HepG2 (cell line): ENCODE data around the gene CTDSP2. TPM values are rescaled to one million over a fixed set of nuclear protein-coding genes. Genes with fewer than 3 reads are reported as not detected.

ENCODE experiments used
- EP300 ChIP-seq, 3 experiments: sonication (generic) in 1 of 3; formaldehyde crosslinking in 1 of 3; IDR thresholded peaks; 2 replicates each; pipeline versions ENCODE4 v1.5.1 to v1.6.1; 2011 to 2020; ENCODE audit warnings: low read depth in 2 of 3, low read length in 2 of 3, borderline replicate concordance in 1 of 3, improper control_type of control experiment in 1 of 3, mild to moderate bottlenecking in 1 of 3, missing genetic modification reagents in 1 of 3, moderate library complexity in 1 of 3
- GABPA ChIP-seq, 2 experiments: IDR thresholded peaks; 2 replicates each; pipeline ENCODE4 v1.6.1; 2011 to 2016; ENCODE audit warnings: low read depth in 2 of 2, low read length in 1 of 2, missing biosample characterization in 1 of 2, missing genetic modification characterization in 1 of 2
- HOXD1 ChIP-seq: sonication (generic); formaldehyde crosslinking; IDR thresholded peaks from 2 replicates; pipeline ENCODE4 v1.5.0; 2020; ENCODE audit warnings: missing genetic modification reagents
- MTA3 ChIP-seq: sonication (generic); formaldehyde crosslinking; IDR thresholded peaks from 2 replicates; pipeline ENCODE4 v1.4.0; 2020; ENCODE audit warnings: missing genetic modification reagents
- NFIB ChIP-seq: sonication (generic); formaldehyde crosslinking; IDR thresholded peaks from 2 replicates; pipeline ENCODE4 v1.9.0; 2021; ENCODE audit warnings: missing genetic modification reagents, mild to moderate bottlenecking, borderline replicate concordance
- NFKB2 ChIP-seq: sonication (generic); formaldehyde crosslinking; IDR thresholded peaks from 2 replicates; pipeline ENCODE4 v1.4.0; 2020; ENCODE audit warnings: missing genetic modification reagents, borderline replicate concordance
- PLRG1 ChIP-seq: fragments of 450-650 bp; conservative IDR thresholded peaks from 2 replicates; pipeline ENCODE4 v1.6.1; 2016
- POLR2A ChIP-seq, 2 experiments: IDR thresholded peaks; 2 replicates each; pipeline ENCODE4 v1.6.1; 2011; ENCODE audit warnings: low read depth in 2 of 2, low read length in 2 of 2, mild to moderate bottlenecking in 1 of 2, moderate library complexity in 1 of 2; ENCODE audit not compliant: insufficient read depth in 1 of 2
- REXO4 ChIP-seq: sonication (generic); formaldehyde crosslinking; IDR thresholded peaks from 2 replicates; pipeline ENCODE4 v1.8.0; 2022; ENCODE audit warnings: missing genetic modification reagents, mild to moderate bottlenecking, borderline replicate concordance
- SP1 ChIP-seq, 2 experiments: fragments of 450-650 bp in 1 of 2; sonication (generic) in 1 of 2; formaldehyde crosslinking in 1 of 2; IDR thresholded peaks; 2 replicates each; pipeline versions ENCODE4 v1.4.0 to v1.6.1; 2016 to 2020; ENCODE audit warnings: missing genetic modification reagents in 1 of 2
- TCF12 ChIP-seq, 2 experiments: fragments of 450-650 bp in 1 of 2; sonication (generic) in 1 of 2; formaldehyde crosslinking in 1 of 2; IDR thresholded peaks; 2 replicates each; pipeline versions ENCODE4 v1.6.1 to v1.8.0; 2017 to 2022; ENCODE audit warnings: antibody characterized with exemption in 1 of 2, mild to moderate bottlenecking in 1 of 2, missing genetic modification reagents in 1 of 2, moderate library complexity in 1 of 2
- YEATS4 ChIP-seq: sonication (generic); formaldehyde crosslinking; IDR thresholded peaks from 2 replicates; pipeline ENCODE4 v1.4.0; 2020; ENCODE audit warnings: missing genetic modification reagents, borderline replicate concordance
- ZBTB38 ChIP-seq: sonication (generic); formaldehyde crosslinking; IDR thresholded peaks from 2 replicates; pipeline ENCODE4 v1.5.1; 2020; ENCODE audit warnings: mild to moderate bottlenecking, missing genetic modification reagents
- ZC3H13 ChIP-seq: sonication (generic); formaldehyde crosslinking; IDR thresholded peaks from 2 replicates; pipeline ENCODE4 v1.8.1; 2023; ENCODE audit warnings: mild to moderate bottlenecking, missing genetic modification reagents, moderate library complexity
- ZFP37 ChIP-seq: sonication (generic); formaldehyde crosslinking; IDR thresholded peaks from 2 replicates; pipeline ENCODE4 v1.4.0; 2020; ENCODE audit warnings: missing genetic modification reagents, borderline replicate concordance
- ZFX ChIP-seq: sonication (generic); formaldehyde crosslinking; IDR thresholded peaks from 2 replicates; pipeline ENCODE4 v1.4.0; 2020; ENCODE audit warnings: mild to moderate bottlenecking, low read depth, missing genetic modification reagents, moderate library complexity
- ZMYM2 ChIP-seq: sonication (generic); formaldehyde crosslinking; IDR thresholded peaks from 2 replicates; pipeline ENCODE4 v1.8.0; 2022; ENCODE audit warnings: mild to moderate bottlenecking, missing genetic modification reagents
- ZNF253 ChIP-seq: sonication (generic); formaldehyde crosslinking; IDR thresholded peaks from 2 replicates; pipeline ENCODE4 v1.8.0; 2022; ENCODE audit warnings: mild to moderate bottlenecking, missing genetic modification reagents, borderline replicate concordance
- ZNF292 ChIP-seq: sonication (generic); formaldehyde crosslinking; IDR thresholded peaks from 2 replicates; pipeline ENCODE4 v1.8.1; 2022; ENCODE audit warnings: mild to moderate bottlenecking, low read depth, missing genetic modification reagents, borderline replicate concordance
- ZNF589 ChIP-seq: sonication (generic); formaldehyde crosslinking; conservative IDR thresholded peaks from 2 replicates; pipeline ENCODE4 v1.8.0; 2022; ENCODE audit warnings: mild to moderate bottlenecking, moderate library complexity, missing genetic modification reagents
- ZNF605 ChIP-seq: sonication (generic); formaldehyde crosslinking; IDR thresholded peaks from 2 replicates; pipeline ENCODE4 v1.8.0; 2022; ENCODE audit warnings: mild to moderate bottlenecking, missing genetic modification reagents
- ZNF850 ChIP-seq: sonication (generic); formaldehyde crosslinking; conservative IDR thresholded peaks from 2 replicates; pipeline ENCODE4 v1.9.0; 2021; ENCODE audit warnings: mild to moderate bottlenecking, missing genetic modification reagents
- polyA plus RNA-seq, 8 experiments: library from polyadenylated mRNA; depleted of rRNA in 3 of 8; stranded (reverse) in 7 of 8; unstranded in 1 of 8; fragments of >200 nt; fragmentation: Illumina TruSeq in 4 of 8; extraction: Trizol in 4 of 8; gene quantifications; 2 replicates each; pipeline versions ENCODE4 v1.2.1 to v1.2.3, GENCODE V29; 2011 to 2016; ENCODE audit warnings: low read depth in 4 of 8, missing spikeins in 1 of 8, mixed read lengths in 1 of 8; ENCODE audit not compliant: insufficient read depth in 1 of 8
- total RNA-seq, 5 experiments: library from RNA; depleted of rRNA; stranded (reverse); fragments of >200 nt; fragmentation: Illumina TruSeq; extraction: Trizol; gene quantifications; 2 replicates each; pipeline ENCODE4 v1.2.3, GENCODE V29; 2016; ENCODE audit warnings: low read depth in 1 of 5
- TF ChIP-seq, protein P1 (sequence below): sonication (generic); formaldehyde crosslinking; IDR thresholded peaks from 2 replicates; pipeline ENCODE4 v1.5.1; 2020; ENCODE audit warnings: mild to moderate bottlenecking, moderate library complexity, missing genetic modification reagents
- TF ChIP-seq, protein P2 (sequence below): sonication (generic); IDR thresholded peaks from 2 replicates; pipeline ENCODE4 v1.6.1; 2016; ENCODE audit warnings: low read depth, borderline replicate concordance
- TF ChIP-seq, protein P3 (sequence below): sonication (generic); formaldehyde crosslinking; IDR thresholded peaks from 2 replicates; pipeline ENCODE4 v1.9.0; 2021; ENCODE audit warnings: missing genetic modification reagents, borderline replicate concordance

The CTDSP2 gene
- total and polyA plus RNA-seq, 2 of the 13 experiments (the other 11 are each of a cell fraction or from before 2014, with no cell fraction given): 38.1 to 82.5 TPM

DNA sequence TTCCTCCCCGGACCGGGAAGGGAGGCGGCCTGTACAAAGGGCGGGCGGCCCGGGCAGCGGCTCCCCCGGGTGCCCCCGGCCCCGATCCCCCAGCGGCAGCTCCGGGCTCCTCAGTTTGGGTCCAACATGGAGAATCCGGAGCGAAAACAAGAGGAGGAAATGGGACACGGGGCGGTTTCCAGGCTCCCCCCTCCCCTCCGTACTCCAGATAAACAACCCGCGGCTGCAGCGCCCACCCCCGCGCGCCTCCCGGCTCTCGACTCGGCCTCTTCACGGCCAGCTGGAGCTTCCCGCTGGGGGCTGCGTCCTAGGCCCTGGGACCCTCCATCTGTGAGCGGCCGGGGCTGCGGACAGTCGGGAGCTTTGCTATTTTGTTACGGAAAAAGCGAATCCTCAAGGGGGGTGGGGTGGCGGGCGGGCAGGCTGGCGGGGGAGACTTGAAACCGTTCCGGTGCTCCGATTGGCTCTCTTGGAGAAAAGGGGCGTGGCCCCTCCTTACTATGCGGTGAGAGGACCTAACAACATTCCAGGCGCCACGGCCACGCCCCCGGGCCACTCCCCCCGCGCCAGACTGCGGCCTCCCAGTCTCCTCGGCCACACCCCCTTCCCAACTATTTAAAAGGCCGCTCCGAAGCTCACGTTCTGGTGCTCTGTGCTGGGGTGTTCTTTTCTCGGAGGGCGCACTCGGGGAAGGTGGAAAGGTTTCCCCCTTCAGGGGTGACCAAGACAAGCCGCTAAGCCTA lies at the start of gene CTDSP2 (continued):
- TF ChIP-seq ZNF589 (CRISPR knock-in tag) (no peak), POLR2A (IDR thresholded peaks at IDR 0.05; ENCODE audit: insufficient read depth in 1 of 2, low read depth in 2 of 2, low read length in 2 of 2) (peak; percentile 44 to 72; a peak in 3 of 4 replicates), NFKB2 (CRISPR knock-in tag) (no peak), ZFX (peak; percentile 5; the same call in 1 of the 2 replicates), ZNF605 (CRISPR knock-in tag) (peak; percentile 69), ZMYM2 (CRISPR knock-in tag) (0 out of 2 replicates have a peak, but pooled peaks have one; percentile 19), ZC3H13 (CRISPR knock-in tag) (peak; percentile 57; the same call in 1 of the 2 replicates), ZNF253 (CRISPR knock-in tag) (no peak), EP300 (IDR thresholded peaks at IDR 0.05; ENCODE audit: low read depth in 2 of 2, low read length in 2 of 2) (peak in 1 of 2 experiments; percentile 11; a peak in 2 of 4 replicates), EP300 (CRISPR knock-in tag; IDR thresholded peaks at IDR 0.05; ENCODE audit: borderline replicate concordance) (no peak), ZNF850 (CRISPR knock-in tag) (no peak), GABPA (IDR thresholded peaks at IDR 0.05; ENCODE audit: low read depth, low read length) (no peak), GABPA (CRISPR knock-in tag; IDR thresholded peaks at IDR 0.05; ENCODE audit: low read depth) (0 out of 2 replicates have a peak, but pooled peaks have one; percentile 14), PLRG1 (no peak), YEATS4 (peak; percentile 82; the same call in 1 of the 2 replicates), NFIB (CRISPR knock-in tag) (no peak), ZBTB38 (CRISPR knock-in tag) (peak; percentile 75; the same call in 1 of the 2 replicates), SP1 (IDR thresholded peaks at IDR 0.05) (no peak), SP1 (CRISPR knock-in tag; IDR thresholded peaks at IDR 0.05) (peak; percentile 55; the same call in 1 of the 2 replicates), MTA3 (CRISPR knock-in tag) (no peak), HOXD1 (no peak), ZNF292 (CRISPR knock-in tag) (0 out of 2 replicates have a peak, but pooled peaks have one; percentile 10), ZFP37 (CRISPR knock-in tag) (no peak), REXO4 (CRISPR knock-in tag) (no peak), TCF12 (IDR thresholded peaks at IDR 0.05) (no peak), TCF12 (CRISPR knock-in tag; IDR thresholded peaks at IDR 0.05) (no peak)
- TF ChIP-seq, protein P1, sequence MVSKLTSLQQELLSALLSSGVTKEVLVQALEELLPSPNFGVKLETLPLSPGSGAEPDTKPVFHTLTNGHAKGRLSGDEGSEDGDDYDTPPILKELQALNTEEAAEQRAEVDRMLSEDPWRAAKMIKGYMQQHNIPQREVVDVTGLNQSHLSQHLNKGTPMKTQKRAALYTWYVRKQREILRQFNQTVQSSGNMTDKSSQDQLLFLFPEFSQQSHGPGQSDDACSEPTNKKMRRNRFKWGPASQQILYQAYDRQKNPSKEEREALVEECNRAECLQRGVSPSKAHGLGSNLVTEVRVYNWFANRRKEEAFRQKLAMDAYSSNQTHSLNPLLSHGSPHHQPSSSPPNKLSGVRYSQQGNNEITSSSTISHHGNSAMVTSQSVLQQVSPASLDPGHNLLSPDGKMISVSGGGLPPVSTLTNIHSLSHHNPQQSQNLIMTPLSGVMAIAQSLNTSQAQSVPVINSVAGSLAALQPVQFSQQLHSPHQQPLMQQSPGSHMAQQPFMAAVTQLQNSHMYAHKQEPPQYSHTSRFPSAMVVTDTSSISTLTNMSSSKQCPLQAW: peak; percentile 47; the same call in 1 of the 2 replicates
- TF ChIP-seq, protein P2, sequence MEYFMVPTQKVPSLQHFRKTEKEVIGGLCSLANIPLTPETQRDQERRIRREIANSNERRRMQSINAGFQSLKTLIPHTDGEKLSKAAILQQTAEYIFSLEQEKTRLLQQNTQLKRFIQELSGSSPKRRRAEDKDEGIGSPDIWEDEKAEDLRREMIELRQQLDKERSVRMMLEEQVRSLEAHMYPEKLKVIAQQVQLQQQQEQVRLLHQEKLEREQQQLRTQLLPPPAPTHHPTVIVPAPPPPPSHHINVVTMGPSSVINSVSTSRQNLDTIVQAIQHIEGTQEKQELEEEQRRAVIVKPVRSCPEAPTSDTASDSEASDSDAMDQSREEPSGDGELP: 0 out of 2 replicates have a peak, but pooled peaks have one; percentile 27
- TF ChIP-seq, protein P3, sequence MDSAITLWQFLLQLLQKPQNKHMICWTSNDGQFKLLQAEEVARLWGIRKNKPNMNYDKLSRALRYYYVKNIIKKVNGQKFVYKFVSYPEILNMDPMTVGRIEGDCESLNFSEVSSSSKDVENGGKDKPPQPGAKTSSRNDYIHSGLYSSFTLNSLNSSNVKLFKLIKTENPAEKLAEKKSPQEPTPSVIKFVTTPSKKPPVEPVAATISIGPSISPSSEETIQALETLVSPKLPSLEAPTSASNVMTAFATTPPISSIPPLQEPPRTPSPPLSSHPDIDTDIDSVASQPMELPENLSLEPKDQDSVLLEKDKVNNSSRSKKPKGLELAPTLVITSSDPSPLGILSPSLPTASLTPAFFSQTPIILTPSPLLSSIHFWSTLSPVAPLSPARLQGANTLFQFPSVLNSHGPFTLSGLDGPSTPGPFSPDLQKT: no peak
